GM18951 (cell line): ENCODE results near the gene AMMECR1L.
"Not testable (repeated sequence)": the region's sequence is repeated elsewhere in the genome, so short reads cannot be mapped to it uniquely, and the experiment has no call there.

Source experiments
- POLR2A ChIP-seq: IDR thresholded peaks from 4 replicates; pipeline ENCODE4 v1.6.1; 2011; ENCODE audit warnings: mild to moderate bottlenecking; ENCODE audit not compliant: insufficient read length, insufficient read depth; ENCODE audit errors: extremely low read depth
- in situ Hi-C: fragments of 300-500 bp; cut with MboI; formaldehyde crosslinking; loops from one replicate; pipeline ENCODE4 v1.12.0; 2022; ENCODE audit warnings: low sequenced_read_pairs, mixed read lengths, inconsistent platforms; ENCODE audit not compliant: unreplicated experiment

AMMECR1L gene

GRCh38 chr2:127901339-127902056, 15.7 kb upstream of the AMMECR1L start:
- in situ Hi-C loops = no loop called here
- TF ChIP-seq POLR2A = no peak

GRCh38 chr2:127897531-127898211, 11.9 kb upstream of the AMMECR1L start:
- TF ChIP-seq POLR2A = no peak

GRCh38 chr2:127893494-127893893, 7.7 kb upstream of the AMMECR1L start:
- in situ Hi-C loops = no loop called here
- TF ChIP-seq POLR2A = no peak

More at GRCh38 chr2:127897531-127898211, 11.9 kb upstream of the AMMECR1L start:
- in situ Hi-C loops = no loop called here

- in situ Hi-C loops = no loop called here
Measured at GRCh38 chr2:127893033-127893432, 7.3 kb upstream of the AMMECR1L start.

GRCh38 chr2:127891811-127892210, 6.1 kb upstream of the AMMECR1L start:
- in situ Hi-C loops = no loop called here
- no peak for TF ChIP-seq POLR2A

More at GRCh38 chr2:127893033-127893432, 7.3 kb upstream of the AMMECR1L start:
- TF ChIP-seq POLR2A = no peak

- in situ Hi-C loops = not testable (repeated sequence)
Measured at GRCh38 chr2:127890756-127891155, 5.0 kb upstream of the AMMECR1L start.

GRCh38 chr2:127888772-127889171, 3.0 kb upstream of the AMMECR1L start:
- no peak for TF ChIP-seq POLR2A
- in situ Hi-C loops = no loop called here

- in situ Hi-C loops = no loop called here
- no peak for TF ChIP-seq POLR2A
Measured at GRCh38 chr2:127887776-127888130, 2.0 kb upstream of the AMMECR1L start.

GRCh38 chr2:127887082-127887775, 1.5 kb upstream of the AMMECR1L start:
- TF ChIP-seq POLR2A = no peak
- in situ Hi-C loops = no loop called here

- in situ Hi-C loops = not testable (repeated sequence)
Measured at GRCh38 chr2:127886593-127886935, 808 bp upstream of the AMMECR1L start.

GRCh38 chr2:127884861-127885740, 655 bp downstream of the AMMECR1L start:
- in situ Hi-C loops = not testable (repeated sequence)

- TF ChIP-seq POLR2A = no peak
- in situ Hi-C loops = no loop called here
Measured at GRCh38 chr2:127884436-127884835, 1.3 kb downstream of the AMMECR1L start.

- TF ChIP-seq POLR2A = no peak
- in situ Hi-C loops = no loop called here
Measured at GRCh38 chr2:127879899-127880298, 5.9 kb downstream of the AMMECR1L start.
